ENCODE measurements around the gene FBXW11.

DNA sequence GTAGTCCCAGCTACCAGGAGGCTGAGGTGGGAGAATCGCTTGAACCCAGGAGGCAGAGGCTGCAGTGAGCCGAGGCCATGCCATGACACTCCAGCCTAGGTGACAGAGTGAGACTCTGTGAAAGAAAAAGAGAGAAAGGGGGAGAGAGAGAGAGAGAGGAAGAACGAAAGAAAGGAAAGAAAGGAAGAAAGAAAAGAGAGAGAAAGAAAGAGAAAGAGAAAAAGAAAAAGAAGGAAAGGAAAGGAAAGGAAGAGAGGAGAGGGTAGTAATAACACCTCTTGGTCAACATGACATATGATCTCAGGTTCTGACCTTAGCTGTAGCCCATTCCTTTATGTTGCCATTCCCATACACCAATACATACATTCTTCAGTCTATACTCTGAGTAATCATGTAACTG is 14.1 kb downstream of the FBXW11 start:
- TF ChIP-seq CTCF (IDR thresholded peaks at IDR 0.05) (no peak), POLR2A (IDR thresholded peaks at IDR 0.05) (no peak), EP300 (IDR thresholded peaks at IDR 0.05) (no peak)
